ENCODE results near the gene HIF3A.

Gene HIF3A

DNA sequence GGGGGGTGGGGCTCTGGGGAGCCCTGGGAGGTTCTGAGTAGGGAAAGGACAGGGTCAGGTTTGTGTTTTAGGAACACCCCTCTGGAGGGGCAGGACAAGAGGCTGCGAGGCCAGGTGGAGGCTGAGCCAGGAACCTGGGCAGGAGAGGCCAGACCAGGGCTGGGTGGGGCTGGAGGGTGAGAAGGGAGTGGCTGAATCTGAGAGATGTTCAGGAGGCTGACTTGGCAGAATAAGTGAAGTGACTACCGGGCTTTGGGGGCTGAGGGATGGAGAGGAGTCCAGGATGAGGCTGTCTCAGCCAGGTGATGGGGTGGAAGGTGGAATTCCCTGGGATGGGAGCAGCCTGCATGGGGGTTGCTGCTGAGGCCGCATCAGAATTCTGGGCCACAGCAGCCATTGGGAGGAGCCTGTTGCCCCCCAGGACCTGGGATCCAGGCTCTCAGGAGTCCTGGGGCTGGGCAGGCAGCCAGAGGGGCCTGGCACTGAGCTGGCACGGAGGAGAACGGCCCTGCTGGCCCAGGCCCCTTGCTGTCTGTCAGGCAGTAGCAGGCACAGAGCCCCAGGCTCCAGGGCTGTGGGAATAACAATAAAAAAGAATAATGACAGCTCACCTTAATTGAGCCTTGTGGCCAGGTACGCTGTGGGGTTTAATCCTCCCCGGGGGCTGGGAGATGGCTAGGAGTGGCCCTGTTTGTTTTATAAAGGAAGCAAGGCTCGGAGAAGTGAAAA is 53.4 kb downstream of the HIF3A start:
- peaks cover 45% of the 10 kb centered on the region for H3K4me1 Mint-ChIP-seq
- no peak for DNase-seq (ENCODE audit: low spot score in 2 of 2)

DNA sequence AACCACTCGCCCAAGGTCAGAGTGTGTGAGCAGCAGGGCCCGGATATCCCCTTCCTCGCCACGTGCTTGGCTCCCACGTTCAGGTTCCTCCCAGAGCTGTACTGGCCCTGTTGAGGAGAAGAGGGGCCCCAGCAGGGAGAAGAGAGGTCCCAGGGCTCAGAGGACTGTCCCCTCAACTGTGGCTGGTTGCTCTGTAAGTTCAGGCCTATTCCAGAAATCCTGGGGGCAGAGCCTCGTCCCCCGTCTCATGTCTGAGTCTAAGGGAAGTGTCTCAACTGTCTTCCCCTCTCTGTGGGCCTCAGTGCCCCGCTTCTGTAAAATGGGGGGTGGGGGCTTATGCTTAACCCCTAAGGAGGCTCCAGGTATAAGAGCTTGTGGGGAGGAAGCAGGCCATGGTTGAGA is 53.9 kb downstream of the HIF3A start:
- Mint-ChIP-seq H3K27ac (peak overlapping the region; percentile 91), H3K4me3 (peak overlapping the region; percentile 86), H3K36me3 (peaks cover 16% of the 10 kb centered on the region), H3K27me3 (no peaks in the 10 kb centered on the region), H3K4me1 (peaks cover 50% of the 10 kb centered on the region), H3K9me3 (no peaks in the 10 kb centered on the region)
- DNase-seq (ENCODE audit: low spot score in 2 of 2) (peak in 1 of 2 donors; percentile 35), ATAC-seq (ENCODE audit: low read depth) (peak; percentile 45)

More for the DNA sequence above, 53.4 kb downstream of the HIF3A start:
- H3K36me3 Mint-ChIP-seq, result peaks cover 12% of the 10 kb centered on the region
- peaks cover 4% of the 10 kb centered on the region for H3K27me3 Mint-ChIP-seq
- H3K4me3 Mint-ChIP-seq, result peak overlapping the region; percentile 86
- ATAC-seq (ENCODE audit: low read depth), result no peak
- H3K9me3 Mint-ChIP-seq, result no peaks in the 10 kb centered on the region
- H3K27ac Mint-ChIP-seq, result peak overlapping the region; percentile 91

DNA sequence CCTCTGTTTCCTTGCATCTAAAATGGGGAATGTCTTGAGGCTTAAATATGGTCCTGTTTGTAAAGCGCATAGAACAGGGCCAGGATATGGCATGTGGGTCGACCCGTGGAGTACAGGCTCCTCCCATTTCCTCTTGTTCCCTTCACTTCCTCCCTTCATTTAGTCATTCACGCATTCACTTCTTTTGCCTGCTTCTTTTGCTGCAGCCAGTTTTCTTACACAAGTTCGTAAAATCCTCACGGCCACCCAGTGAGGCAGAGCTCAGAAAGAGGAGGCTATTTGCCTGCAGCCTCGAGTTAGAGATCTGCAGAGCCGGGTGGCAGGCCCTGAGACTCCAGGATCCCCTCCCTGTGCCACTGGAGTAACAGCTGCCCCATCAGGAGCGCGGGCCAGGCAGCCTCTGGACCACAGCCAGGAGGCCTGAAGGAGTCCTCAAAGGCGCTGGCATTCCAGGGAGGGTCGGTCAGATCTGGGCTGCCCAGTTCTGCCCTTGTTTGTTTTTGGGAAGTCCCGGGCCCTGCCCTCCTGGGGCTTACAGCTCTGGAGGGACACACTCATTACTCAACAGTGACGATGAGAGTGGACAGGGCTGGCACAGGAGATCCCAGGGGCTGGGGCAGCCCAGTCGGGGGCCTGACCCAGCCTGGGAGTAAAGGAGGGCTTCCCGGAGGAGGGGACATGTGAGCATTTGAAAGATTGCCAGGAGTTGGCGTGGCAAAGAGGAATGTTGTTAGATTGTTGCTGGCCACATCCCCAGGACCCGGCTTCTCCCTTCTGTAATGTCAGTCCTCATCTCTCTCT is 54.6 kb downstream of the HIF3A start:
- no peak for DNase-seq (ENCODE audit: low spot score in 2 of 2)
- H3K36me3 Mint-ChIP-seq, result peaks cover 16% of the 10 kb centered on the region

DNA sequence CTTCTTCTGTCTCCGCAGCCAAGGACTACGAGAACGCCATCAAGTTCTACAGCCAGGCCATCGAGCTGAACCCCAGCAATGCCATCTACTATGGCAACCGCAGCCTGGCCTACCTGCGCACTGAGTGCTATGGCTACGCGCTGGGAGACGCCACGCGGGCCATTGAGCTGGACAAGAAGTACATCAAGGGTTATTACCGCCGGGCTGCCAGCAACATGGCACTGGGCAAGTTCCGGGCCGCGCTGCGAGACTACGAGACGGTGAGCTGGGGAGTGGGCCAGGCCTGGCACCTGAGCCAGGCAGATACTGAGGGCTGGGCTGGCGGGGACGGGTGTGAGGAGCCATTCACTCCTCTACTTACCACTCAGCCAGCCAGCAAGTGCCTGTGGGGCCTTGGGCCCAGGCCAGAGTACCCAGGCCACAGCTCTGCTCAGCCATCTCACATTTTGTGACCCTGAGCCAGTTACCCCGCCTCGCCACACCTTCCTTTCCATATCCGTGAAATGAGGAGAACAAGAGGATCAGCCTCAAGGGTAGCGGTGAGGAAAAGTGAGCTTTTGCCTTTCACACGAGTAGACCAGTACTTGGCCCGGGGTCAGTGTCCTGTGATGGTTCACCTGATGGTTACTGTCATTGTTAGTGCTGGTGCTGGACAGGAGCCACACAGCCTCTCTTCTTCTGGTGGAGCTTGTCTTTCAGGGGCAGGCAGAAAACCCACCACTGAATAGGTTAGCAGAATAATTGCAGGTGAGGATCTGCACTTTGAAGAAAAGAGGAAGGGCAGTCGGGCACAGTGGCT is 57.1 kb downstream of the HIF3A start:
- Mint-ChIP-seq H3K4me1 (peaks cover 49% of the 10 kb centered on the region), H3K36me3 (peaks cover 15% of the 10 kb centered on the region), H3K27me3 (no peaks in the 10 kb centered on the region), H3K4me3 (no peak overlapping the region), H3K9me3 (no peaks in the 10 kb centered on the region), H3K27ac (no peak overlapping the region)
- DNase-seq (ENCODE audit: low spot score in 2 of 2) (no peak), ATAC-seq (ENCODE audit: low read depth) (no peak)

More for the DNA sequence above, 54.6 kb downstream of the HIF3A start:
- Mint-ChIP-seq H3K4me3 (peak overlapping the region; percentile 15), H3K27me3 (no peaks in the 10 kb centered on the region), H3K9me3 (no peaks in the 10 kb centered on the region), H3K4me1 (peaks cover 54% of the 10 kb centered on the region), H3K27ac (peak overlapping the region; percentile 91)
- no peak for ATAC-seq (ENCODE audit: low read depth)

DNA sequence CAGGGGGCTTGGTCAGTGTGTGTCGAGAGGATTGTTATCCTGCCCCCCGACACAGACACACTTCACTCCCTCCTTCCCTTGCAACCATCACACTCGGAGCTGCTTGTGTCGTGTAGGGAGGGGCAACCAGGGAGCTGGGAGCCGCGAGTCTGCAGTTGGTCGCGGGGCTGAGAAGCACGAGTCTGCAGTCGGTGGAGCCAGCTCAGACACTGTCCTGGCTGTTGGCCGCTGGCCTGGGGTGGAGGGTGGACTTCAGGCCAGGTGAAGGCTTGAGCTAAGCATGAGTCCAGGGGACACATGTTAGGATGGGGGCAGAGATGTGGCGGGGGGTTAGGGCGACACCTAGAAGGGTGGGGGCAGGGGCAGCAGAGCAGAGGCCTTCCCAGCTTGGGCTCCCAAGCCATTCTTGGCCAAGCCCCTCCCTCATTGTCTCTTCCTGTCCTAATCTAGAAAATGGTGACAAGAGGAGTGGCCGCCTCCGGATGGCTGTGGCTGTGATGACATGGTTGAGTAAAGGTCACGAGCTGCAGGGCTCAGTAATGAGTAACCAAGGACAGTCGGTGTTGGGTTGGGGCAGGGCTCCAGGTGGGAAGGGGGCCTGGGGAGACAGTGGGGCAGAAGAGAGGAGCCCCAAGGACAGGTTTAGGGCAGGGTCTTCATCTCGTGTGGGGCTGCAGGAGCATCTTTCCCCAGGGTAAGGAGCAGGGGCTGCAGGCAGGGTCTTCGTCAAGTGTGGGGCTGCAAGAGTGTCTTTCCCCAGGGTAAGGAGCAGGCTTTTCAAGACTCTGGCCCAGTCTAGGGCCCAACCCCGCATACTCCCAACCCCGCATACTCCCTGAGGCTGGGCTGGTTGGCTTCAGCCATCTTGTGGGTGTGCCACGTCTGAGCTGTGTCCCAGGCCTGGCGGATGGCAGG is 58.6 kb downstream of the HIF3A start:
- Mint-ChIP-seq H3K4me3 (no peak overlapping the region), H3K9me3 (no peaks in the 10 kb centered on the region), H3K27ac (no peak overlapping the region), H3K27me3 (no peaks in the 10 kb centered on the region), H3K4me1 (peaks cover 36% of the 10 kb centered on the region), H3K36me3 (peaks cover 15% of the 10 kb centered on the region)
- DNase-seq (ENCODE audit: low spot score in 2 of 2), result no peak
- no peak for ATAC-seq (ENCODE audit: low read depth)

DNA sequence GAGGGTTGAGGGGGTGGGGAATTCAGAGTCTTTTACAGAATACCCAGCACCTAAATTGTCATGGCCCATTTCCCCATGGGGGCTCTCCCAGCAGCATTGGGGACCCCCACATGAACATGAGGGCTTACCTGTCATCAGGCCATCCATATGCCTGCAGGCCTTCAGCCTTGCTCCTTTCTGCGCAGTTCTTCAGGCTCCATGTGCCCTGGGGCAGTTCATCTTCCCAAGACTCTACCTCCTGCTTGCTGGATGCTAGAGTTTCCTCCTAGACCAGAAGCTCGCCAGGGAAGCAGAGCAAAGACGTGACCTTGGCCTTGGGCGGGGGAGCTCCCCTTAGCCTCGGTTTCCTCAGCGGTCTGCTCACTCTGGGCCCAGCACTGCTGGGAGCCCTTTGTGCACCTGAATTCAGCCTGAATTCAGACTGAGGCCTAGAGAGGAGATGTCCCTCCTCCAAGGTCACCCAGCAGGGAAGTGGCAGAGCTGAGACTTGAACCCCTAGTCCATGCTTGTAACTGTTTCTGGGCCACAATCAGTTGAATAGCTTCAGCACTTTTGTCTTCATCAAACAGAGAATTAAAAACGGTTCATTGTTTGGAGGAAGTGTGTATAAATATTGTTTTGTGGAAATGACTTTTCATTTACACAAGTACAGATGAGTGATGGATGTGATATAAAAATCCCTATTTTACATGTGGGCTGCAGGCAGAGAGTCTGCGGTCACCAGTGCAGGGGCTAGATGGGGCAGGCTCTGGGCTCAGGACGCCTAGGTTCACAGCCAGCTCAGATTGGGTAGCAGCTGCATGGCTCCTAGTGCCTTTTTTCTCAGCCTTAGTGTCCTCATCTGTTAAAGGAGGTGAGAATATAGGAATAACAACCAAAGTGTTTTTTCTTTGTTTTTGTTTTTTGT is 59.6 kb downstream of the HIF3A start:
- ATAC-seq (ENCODE audit: low read depth), result no peak
- Mint-ChIP-seq H3K36me3 (peaks cover 15% of the 10 kb centered on the region), H3K4me1 (peaks cover 29% of the 10 kb centered on the region), H3K4me3 (no peak overlapping the region), H3K9me3 (no peaks in the 10 kb centered on the region), H3K27ac (no peak overlapping the region), H3K27me3 (no peaks in the 10 kb centered on the region)
- DNase-seq (ENCODE audit: low spot score in 2 of 2), result no peak

DNA sequence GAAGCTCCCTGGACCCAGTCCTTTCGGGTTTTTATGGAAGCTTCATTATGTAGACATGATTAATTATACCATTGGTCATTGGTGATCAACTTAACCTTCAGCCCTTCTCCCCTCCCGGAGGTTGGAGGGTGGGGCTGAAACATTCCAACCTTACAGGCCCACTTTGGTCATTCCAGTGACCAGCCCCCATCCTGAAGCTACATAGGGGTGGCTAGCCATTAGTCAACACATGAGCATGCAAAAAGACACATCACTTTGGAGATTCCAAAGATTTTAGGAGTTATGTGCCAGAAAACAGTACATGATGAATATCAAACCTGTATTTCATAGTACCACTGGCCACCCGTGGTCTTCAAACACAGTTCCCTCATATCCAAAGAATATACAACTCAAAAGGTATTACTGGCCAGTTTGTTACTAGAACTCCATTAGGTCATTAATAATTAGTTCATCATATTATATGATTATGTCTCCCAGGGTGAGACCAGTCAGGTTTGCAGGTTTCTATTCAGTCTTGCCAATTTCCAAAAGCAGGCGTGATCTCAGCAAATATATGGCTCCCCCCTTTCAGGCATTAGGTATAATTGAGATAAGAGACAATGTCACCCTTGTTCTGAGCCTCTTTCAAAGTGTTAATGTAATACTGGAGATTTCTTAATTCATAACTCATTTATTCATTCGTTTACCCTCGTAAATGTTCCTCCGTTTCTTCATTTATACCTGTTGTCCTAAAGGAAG is 61.2 kb downstream of the HIF3A start:
- Mint-ChIP-seq H3K27me3 (no peaks in the 10 kb centered on the region), H3K36me3 (peaks cover 13% of the 10 kb centered on the region), H3K9me3 (no peaks in the 10 kb centered on the region), H3K4me1 (peaks cover 26% of the 10 kb centered on the region), H3K4me3 (no peak overlapping the region), H3K27ac (peak overlapping the region; percentile 22)
- ATAC-seq (ENCODE audit: low read depth) (no peak), DNase-seq (ENCODE audit: low spot score in 2 of 2) (no peak)

DNA sequence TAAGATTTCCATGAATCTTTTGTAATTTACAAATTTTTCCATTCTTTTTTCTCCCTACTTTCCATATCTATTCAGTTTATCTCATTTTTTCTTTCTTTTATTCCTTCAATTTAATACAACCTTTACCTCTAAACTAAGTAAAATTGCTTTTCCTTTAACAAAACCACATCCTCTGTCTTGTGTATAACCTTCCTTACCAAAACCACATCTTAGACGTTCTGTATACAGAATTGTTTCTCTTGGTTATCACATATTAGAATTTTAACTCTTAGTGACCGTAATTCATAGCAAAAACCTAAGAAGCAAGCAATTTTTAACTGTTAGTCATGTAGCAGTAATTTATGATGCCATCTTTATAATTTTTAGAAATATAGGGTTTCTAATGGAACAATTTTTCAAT is 65.1 kb downstream of the HIF3A start:
- no peaks in the 10 kb centered on the region for H3K27me3 Mint-ChIP-seq
- DNase-seq (ENCODE audit: low spot score in 2 of 2) (no peak), ATAC-seq (ENCODE audit: low read depth) (no peak)
- H3K4me1 Mint-ChIP-seq, result peaks cover 15% of the 10 kb centered on the region
- no peak overlapping the region for H3K4me3 Mint-ChIP-seq
- peak overlapping the region; percentile 16 for H3K27ac Mint-ChIP-seq
- peaks cover 15% of the 10 kb centered on the region for H3K36me3 Mint-ChIP-seq
- H3K9me3 Mint-ChIP-seq, result no peaks in the 10 kb centered on the region

DNA sequence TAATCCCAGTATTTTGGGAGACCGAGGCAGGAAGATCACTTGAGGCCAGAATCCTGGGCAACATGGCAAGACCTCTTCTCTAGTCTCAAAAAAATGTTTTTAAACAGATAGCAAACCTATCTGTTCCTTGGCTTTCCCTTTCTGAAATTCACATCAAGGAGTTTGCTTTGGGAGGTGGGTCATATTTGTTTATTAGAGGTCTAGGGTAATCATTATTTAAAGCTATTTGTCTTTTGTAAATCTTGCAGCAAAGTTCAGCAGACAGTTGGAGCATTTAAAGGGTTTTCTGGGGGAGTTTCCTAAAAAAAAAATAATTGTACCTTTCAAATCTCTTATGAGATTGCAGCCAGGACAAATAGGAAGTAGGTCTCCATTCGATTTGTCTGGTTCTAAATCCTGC is 67.5 kb downstream of the HIF3A start:
- no peaks in the 10 kb centered on the region for H3K27me3 Mint-ChIP-seq
- H3K36me3 Mint-ChIP-seq, result peaks cover 14% of the 10 kb centered on the region
- DNase-seq (ENCODE audit: low spot score in 2 of 2) (no peak), ATAC-seq (ENCODE audit: low read depth) (no peak)
- H3K4me1 Mint-ChIP-seq, result peaks cover 14% of the 10 kb centered on the region
- no peak overlapping the region for H3K27ac Mint-ChIP-seq
- H3K9me3 Mint-ChIP-seq, result no peaks in the 10 kb centered on the region
- H3K4me3 Mint-ChIP-seq, result no peak overlapping the region

DNA sequence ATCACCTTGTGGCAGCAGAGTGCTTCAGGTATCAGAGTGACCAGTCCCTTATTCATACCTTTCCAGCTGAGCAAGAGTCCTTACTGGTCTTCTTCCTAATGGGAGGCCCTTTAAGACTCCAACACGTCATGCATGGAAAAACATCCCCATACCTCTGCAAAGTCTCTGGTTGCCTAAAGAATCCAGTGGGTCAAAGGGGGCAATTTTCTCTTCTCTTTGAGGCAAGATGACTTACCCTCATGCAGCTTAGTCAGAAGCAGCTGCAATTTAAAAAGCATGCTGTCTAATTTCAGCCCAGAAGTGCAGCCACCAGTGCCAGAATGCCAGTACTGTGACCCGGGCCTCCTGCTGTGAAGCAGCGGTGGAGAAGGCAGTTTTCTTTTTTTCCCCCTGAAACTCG is 68.7 kb downstream of the HIF3A start:
- Mint-ChIP-seq H3K4me1 (peaks cover 14% of the 10 kb centered on the region), H3K4me3 (no peak overlapping the region), H3K9me3 (no peaks in the 10 kb centered on the region), H3K27ac (no peak overlapping the region), H3K27me3 (no peaks in the 10 kb centered on the region), H3K36me3 (peaks cover 14% of the 10 kb centered on the region)
- ATAC-seq (ENCODE audit: low read depth) (no peak), DNase-seq (ENCODE audit: low spot score in 2 of 2) (no peak)

DNA sequence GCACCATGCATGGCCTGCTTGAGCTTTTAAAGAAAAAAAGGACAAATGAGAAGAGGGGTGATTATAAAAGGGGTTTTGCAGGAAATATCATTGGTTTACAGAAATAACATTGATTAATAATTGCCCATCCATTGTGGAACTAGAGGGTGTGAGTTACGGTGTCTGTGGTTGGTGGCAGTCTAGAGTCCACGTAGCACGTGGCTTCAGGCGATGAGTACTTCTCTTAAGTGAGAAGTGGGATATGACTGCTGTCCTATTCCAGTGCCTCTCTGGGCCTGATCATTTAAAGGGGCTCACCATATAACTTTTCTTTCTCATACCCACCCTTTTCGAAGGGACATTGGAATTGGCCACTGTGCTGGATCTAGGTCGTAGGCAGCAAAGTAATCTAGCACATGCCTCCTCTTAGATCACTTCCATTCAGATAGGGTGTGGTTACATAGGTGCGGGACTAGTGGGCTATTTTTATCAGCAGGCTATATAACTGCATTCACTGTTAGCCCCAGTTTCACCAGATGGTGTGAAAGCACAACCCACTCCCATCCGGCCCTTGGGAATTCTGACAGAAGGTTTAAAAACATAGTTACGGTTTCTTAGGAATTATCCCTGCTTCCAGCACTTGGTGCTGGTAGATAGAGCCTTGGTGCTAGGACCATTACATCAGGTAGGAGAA is 69.9 kb downstream of the HIF3A start:
- H3K36me3 Mint-ChIP-seq, result peaks cover 14% of the 10 kb centered on the region
- no peaks in the 10 kb centered on the region for H3K27me3 Mint-ChIP-seq
- ATAC-seq (ENCODE audit: low read depth) (no peak), DNase-seq (ENCODE audit: low spot score in 2 of 2) (no peak)
- H3K9me3 Mint-ChIP-seq, result no peaks in the 10 kb centered on the region
- no peak overlapping the region for H3K4me3 Mint-ChIP-seq
- H3K27ac Mint-ChIP-seq, result peak overlapping the region; percentile 17
- H3K4me1 Mint-ChIP-seq, result peaks cover 14% of the 10 kb centered on the region

DNA sequence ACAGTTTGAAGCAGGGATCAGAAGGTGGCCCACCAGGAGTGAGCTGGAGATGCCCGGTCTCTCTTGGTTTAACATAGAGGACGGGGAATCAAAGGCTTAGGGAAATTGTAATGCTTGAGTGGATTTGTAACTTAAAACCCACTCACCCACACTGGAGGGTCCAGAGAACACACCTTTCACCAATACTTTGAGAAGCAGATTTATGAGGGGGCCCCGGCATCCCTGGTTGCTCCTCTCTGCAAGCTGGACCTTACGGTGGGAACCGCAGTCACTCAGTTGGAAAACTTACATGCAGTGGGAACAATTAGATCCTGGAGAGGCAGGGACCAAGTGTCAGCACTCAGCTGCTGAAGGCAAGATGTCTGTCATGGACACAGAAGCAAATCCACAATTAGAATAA is 70.6 kb downstream of the HIF3A start:
- H3K36me3 Mint-ChIP-seq, result peaks cover 14% of the 10 kb centered on the region
- H3K27me3 Mint-ChIP-seq, result no peaks in the 10 kb centered on the region
- no peak overlapping the region for H3K27ac Mint-ChIP-seq
- no peak overlapping the region for H3K4me3 Mint-ChIP-seq
- ATAC-seq (ENCODE audit: low read depth) (no peak), DNase-seq (ENCODE audit: low spot score in 2 of 2) (no peak)
- no peaks in the 10 kb centered on the region for H3K9me3 Mint-ChIP-seq
- peaks cover 12% of the 10 kb centered on the region for H3K4me1 Mint-ChIP-seq

Measured in memory B cell (primary cell).